ENCODE results near the gene DSCAML1. TPM values are rescaled to one million over a fixed set of nuclear protein-coding genes. Genes with fewer than 3 reads are reported as not detected.
"Not testable (repeated sequence)": the region's sequence is repeated elsewhere in the genome, so short reads cannot be mapped to it uniquely, and the experiment has no call there.

The DSCAML1 gene
- total RNA-seq, 1 experiment from 2014 or later: not detected

GRCh38 chr11:117459979-117460300, 337.1 kb downstream of the DSCAML1 start:
- DNase-seq (ENCODE audit: low spot score): no peak
- in situ Hi-C loops (cut with HindIII; ENCODE audit: low sequenced_read_pairs): no loop called here

- DNase-seq (ENCODE audit: low spot score): no peak
- in situ Hi-C loops (cut with HindIII; ENCODE audit: low sequenced_read_pairs): no loop called here
Observed at GRCh38 chr11:117459123-117459978, 337.7 kb downstream of the DSCAML1 start.

GRCh38 chr11:117458275-117459122, 338.5 kb downstream of the DSCAML1 start:
- peak; percentile 51 for DNase-seq (ENCODE audit: low spot score)
- in situ Hi-C loops (cut with HindIII; ENCODE audit: low sequenced_read_pairs): no loop called here

- DNase-seq (ENCODE audit: low spot score): peak; percentile 76
- in situ Hi-C loops (cut with HindIII; ENCODE audit: low sequenced_read_pairs): no loop called here
Observed at GRCh38 chr11:117457835-117458234, 339.2 kb downstream of the DSCAML1 start.

GRCh38 chr11:117457031-117457785, 339.8 kb downstream of the DSCAML1 start:
- in situ Hi-C loops (cut with HindIII; ENCODE audit: low sequenced_read_pairs): no loop called here
- DNase-seq (ENCODE audit: low spot score): peak; percentile 76

- in situ Hi-C loops (cut with HindIII; ENCODE audit: low sequenced_read_pairs): not testable (repeated sequence)
Observed at GRCh38 chr11:117456721-117457029, 340.3 kb downstream of the DSCAML1 start.

GRCh38 chr11:117456027-117456720, 340.8 kb downstream of the DSCAML1 start:
- no peak for DNase-seq (ENCODE audit: low spot score)
- in situ Hi-C loops (cut with HindIII; ENCODE audit: low sequenced_read_pairs): no loop called here

More at GRCh38 chr11:117456721-117457029, 340.3 kb downstream of the DSCAML1 start:
- not testable (repeated sequence) for DNase-seq (ENCODE audit: low spot score)

GRCh38 chr11:117454564-117454917, 342.5 kb downstream of the DSCAML1 start:
- no peak for DNase-seq (ENCODE audit: low spot score)
- in situ Hi-C loops (cut with HindIII; ENCODE audit: low sequenced_read_pairs): no loop called here

- no peak for DNase-seq (ENCODE audit: low spot score)
- in situ Hi-C loops (cut with HindIII; ENCODE audit: low sequenced_read_pairs): no loop called here
Observed at GRCh38 chr11:117453886-117454563, 343.0 kb downstream of the DSCAML1 start.

GRCh38 chr11:117449111-117449693, 347.8 kb downstream of the DSCAML1 start:
- DNase-seq (ENCODE audit: low spot score): no peak
- in situ Hi-C loops (cut with HindIII; ENCODE audit: low sequenced_read_pairs): no loop called here

GRCh38 chr11:117444711-117445658, 352.0 kb downstream of the DSCAML1 start:
- in situ Hi-C loops (cut with HindIII; ENCODE audit: low sequenced_read_pairs): no loop called here

GRCh38 chr11:117444256-117444655, 352.8 kb downstream of the DSCAML1 start:
- in situ Hi-C loops (cut with HindIII; ENCODE audit: low sequenced_read_pairs): no loop called here
- DNase-seq (ENCODE audit: low spot score): no peak

More at GRCh38 chr11:117444711-117445658, 352.0 kb downstream of the DSCAML1 start:
- DNase-seq (ENCODE audit: low spot score): no peak

GRCh38 chr11:117443266-117444186, 353.5 kb downstream of the DSCAML1 start:
- in situ Hi-C loops (cut with HindIII; ENCODE audit: low sequenced_read_pairs): no loop called here
- peak; percentile 44 for DNase-seq (ENCODE audit: low spot score)

GRCh38 chr11:117442869-117443239, 354.2 kb downstream of the DSCAML1 start:
- in situ Hi-C loops (cut with HindIII; ENCODE audit: low sequenced_read_pairs): no loop called here
- DNase-seq (ENCODE audit: low spot score): no peak

- no peak for DNase-seq (ENCODE audit: low spot score)
- in situ Hi-C loops (cut with HindIII; ENCODE audit: low sequenced_read_pairs): no loop called here
Observed at GRCh38 chr11:117442049-117442868, 354.8 kb downstream of the DSCAML1 start.
